Omental fat pad (tissue), 4 donors: ENCODE data around the gene GAPVD1. TPM values are rescaled to one million over a fixed set of nuclear protein-coding genes. Genes with fewer than 3 reads are reported as not detected.
A peak's percentile ranks its signal among the peaks of the same experiment; 100 is the strongest.

Experiments
- ATAC-seq: fragments of 150-250 bp; one replicate; pipeline ENCODE4 v1.9.1; 2016; ENCODE audit warnings: mild to moderate bottlenecking, moderate library complexity; ENCODE audit not compliant: low FRiP score
- DNase-seq: peaks from one replicate; pipeline ENCODE4 v3.0.0-alpha.2; 2019; ENCODE audit warnings: low spot score
- total RNA-seq, 4 donors: library from RNA; depleted of rRNA; stranded (reverse); fragments of >200 nt; gene quantifications; one replicate each; pipeline ENCODE4 v1.1.0, GENCODE V29; 2016
- TF ChIP-seq, protein P1 (sequence below), 3 donors: fragments of 450-650 bp; IDR thresholded peaks; one replicate each; pipeline ENCODE4 v1.5.1; 2016 to 2017; ENCODE audit warnings: antibody characterized with exemption in 3 of 3, mild to moderate bottlenecking in 3 of 3, moderate library complexity in 2 of 3

Gene GAPVD1
- total RNA-seq, 4 donors from 2014 or later, result 44.0 to 124 (median 67.9) TPM

DNA sequence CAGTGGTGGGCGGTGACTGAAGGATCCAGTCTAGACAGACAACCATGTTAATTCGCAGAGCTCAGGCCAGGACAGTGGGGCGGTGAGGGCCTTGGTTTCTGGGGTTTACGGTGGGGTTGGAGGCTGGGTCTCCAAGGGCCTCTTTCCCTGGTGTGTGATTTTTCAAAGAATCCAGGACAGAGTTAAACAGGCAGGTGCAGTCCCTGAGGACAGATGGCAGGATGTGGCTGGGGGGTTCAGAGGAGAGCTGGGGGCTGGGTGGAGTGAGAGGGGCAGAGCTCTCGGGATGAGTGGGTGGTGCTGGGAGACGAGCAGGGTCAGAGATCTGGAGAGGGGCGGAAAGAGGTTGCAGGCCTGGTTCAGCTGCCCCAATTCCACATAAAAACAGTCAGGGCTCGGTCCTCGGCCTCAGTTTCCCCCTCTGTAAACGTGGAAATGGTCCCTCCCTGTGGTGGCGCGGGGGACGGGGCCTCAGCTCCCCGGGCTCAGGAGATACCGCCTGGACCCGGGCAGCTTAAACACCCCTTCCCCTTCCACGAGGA lies 145.9 kb downstream of the GAPVD1 start:
- ATAC-seq (no peak), DNase-seq (no peak)
- TF ChIP-seq, protein P1, sequence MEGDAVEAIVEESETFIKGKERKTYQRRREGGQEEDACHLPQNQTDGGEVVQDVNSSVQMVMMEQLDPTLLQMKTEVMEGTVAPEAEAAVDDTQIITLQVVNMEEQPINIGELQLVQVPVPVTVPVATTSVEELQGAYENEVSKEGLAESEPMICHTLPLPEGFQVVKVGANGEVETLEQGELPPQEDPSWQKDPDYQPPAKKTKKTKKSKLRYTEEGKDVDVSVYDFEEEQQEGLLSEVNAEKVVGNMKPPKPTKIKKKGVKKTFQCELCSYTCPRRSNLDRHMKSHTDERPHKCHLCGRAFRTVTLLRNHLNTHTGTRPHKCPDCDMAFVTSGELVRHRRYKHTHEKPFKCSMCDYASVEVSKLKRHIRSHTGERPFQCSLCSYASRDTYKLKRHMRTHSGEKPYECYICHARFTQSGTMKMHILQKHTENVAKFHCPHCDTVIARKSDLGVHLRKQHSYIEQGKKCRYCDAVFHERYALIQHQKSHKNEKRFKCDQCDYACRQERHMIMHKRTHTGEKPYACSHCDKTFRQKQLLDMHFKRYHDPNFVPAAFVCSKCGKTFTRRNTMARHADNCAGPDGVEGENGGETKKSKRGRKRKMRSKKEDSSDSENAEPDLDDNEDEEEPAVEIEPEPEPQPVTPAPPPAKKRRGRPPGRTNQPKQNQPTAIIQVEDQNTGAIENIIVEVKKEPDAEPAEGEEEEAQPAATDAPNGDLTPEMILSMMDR (IDR thresholded peaks at IDR 0.05), result no peak

DNA sequence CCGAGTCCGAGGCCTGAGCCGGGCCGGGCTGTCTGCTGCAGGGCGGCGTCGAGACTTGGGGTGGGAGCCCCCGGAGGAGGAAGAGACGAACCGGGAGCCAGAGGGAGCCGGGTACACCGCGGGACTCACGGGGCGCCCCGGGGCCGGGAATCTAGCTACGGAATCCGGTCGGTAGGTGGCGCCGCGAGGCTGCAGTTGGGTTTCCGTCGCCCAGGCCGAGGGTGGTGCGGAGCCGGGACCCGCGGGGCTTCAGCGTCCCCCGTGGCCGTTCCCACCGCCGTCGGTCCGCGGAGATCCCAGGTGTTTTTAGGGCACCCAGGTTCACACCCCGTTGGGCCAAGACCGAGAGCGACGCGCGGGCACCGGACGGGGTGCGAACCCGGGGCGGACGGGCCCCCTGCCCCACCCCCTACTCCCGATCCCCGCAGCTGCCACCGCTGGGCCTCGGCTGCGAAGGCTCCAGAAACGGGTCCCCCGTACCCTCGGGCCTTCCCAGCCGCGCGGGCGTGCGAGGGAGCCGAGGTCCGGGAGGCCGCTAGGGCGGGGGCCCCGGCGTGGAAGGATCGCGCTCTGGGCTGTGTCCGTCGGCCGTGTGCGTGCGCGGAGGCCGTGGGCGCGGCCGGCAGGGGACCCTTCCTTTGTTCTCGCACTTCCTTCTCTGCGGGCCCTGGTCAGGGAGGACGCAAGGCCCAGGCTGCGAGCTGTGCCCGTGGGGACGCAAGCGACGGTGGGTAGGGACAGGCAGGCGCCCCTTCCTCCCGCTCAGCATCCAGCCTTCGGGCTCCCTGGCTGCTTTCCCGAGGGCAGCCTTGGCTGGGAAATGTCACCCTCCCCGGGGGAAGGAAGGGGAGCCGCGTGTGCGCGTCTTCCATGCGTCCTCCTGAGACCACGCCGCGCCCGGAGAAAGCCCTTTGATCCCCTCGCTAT lies 146.6 kb downstream of the GAPVD1 start:
- TF ChIP-seq, protein P1 (IDR thresholded peaks at IDR 0.05), result peak in 1 of 3 donors; percentile 13
- ATAC-seq, result peak; percentile 58
- DNase-seq, result peak; percentile 42

DNA sequence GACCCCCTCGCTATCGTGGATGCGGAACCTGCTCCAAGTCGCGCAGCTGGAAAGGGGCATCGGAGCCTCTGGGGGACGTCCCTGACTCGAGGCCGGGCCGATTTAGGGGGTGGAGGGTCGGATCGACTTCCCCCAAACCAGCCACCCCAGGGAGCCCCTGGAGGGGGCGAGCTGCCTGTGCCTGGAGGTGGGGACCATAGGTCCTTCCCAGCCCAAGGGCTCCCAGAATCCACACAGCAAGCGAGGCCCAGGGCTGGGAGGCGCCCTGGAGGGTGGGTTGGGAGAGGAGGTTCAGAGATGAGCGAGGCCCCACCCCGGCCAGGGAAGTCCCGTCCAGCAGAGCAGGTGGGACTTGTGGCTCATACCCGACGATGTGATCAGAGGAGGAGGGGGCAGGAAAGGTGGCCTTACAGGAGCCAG lies 147.6 kb downstream of the GAPVD1 start:
- DNase-seq, result no peak
- TF ChIP-seq, protein P1 (IDR thresholded peaks at IDR 0.05), result no peak
- ATAC-seq, result no peak

DNA sequence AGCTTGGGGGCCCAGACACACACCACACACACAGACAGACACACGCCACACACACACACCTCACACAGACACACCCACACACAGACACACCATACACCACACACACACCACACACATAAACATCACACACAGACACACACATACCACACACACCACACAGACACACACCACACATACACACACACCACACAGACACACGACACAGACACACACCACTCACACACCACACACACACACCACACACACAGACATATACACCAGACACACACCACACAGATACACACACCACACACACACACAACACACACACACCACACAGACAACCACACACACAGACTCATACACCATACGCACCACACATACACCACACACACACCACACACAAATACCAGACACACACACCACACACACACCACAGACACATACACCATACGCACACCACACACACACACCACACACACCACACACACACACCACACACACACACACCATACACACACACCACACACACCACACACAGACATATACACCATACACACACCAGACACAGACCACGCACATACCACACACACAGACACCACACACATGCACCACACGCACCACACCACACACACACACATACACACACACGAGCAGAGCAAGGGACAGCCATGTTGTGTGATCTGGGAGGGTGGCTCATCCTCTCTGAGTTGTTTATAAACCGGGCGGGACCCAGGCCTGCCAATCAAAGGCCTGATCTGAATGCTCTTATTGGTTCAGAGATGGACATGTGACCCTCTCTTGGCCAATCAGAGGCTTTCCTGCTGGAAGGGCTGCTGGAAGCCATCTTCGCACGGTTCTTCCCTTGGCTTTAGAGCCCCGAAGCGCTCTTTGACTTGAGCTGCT lies 148.3 kb downstream of the GAPVD1 start:
- ATAC-seq (no peak), DNase-seq (no peak)
- TF ChIP-seq, protein P1 (IDR thresholded peaks at IDR 0.05), result no peak

DNA sequence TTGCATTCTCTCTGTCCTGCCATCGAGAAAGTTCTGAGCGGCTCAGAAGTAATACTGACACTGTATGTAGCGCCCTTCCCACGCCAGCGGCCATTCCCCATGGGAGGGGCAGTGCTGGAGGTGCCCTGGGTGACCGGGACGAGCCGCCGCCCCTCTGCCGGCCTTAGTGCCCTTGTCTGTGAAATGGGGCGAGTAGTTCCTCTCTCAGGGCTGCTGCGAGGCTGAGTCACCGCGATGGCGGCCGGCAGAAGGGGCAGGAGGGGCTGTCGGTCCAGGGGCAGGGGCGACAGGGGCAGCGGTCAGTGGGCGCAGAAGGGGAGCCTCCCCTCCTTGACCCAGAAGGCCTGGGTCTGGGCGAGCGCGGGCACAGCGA lies 148.9 kb downstream of the GAPVD1 start:
- TF ChIP-seq, protein P1 (IDR thresholded peaks at IDR 0.05), result no peak
- DNase-seq (no peak), ATAC-seq (no peak)

DNA sequence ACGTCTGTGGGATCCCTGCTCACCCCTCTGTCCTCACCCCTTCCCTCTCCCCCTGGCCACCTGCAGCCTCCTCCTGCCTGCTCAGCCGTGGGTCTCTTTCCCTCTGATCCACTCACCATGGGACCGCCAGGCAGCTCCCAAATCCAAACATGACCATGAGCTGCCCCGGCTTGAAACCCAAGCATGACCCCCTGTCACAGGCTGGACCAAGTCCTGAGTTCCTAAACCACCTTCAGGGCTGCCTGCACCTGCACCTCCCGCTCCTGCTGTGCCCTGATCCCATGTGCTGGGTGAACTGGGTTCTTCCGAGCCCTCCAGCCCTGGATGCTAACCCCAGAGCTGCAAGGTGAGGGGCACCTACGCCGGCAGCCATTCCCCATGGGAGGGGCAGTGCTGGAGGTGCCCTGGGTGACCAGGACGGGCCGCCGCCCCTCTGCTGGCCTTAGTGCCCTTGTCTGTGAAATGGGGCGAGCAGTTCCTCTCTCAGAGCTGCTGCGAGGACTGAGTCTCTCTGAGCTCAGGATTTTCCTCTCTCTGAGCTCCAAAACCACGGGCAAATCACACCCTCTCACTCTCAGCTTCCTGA lies 149.6 kb downstream of the GAPVD1 start:
- DNase-seq, result no peak
- TF ChIP-seq, protein P1 (IDR thresholded peaks at IDR 0.05), result no peak
- no peak for ATAC-seq
